GM19463 (cell line): ENCODE measurements around the gene NFYC.

Experiments used
- ATAC-seq: cut with Tn5 transposase; IDR thresholded peaks from one replicate; pipeline ENCODE4 v1.9.1; 2021; ENCODE audit warnings: mild to moderate bottlenecking, moderate library complexity; ENCODE audit not compliant: unreplicated experiment

NFYC gene

GRCh38 chr1:40777224-40777970 lies 85.9 kb downstream of the NFYC start:
- ATAC-seq, result no peak

GRCh38 chr1:40780678-40781607 lies 89.4 kb downstream of the NFYC start:
- ATAC-seq, result no peak

GRCh38 chr1:40781608-40781971 lies 90.1 kb downstream of the NFYC start:
- ATAC-seq, result no peak

GRCh38 chr1:40782371-40782956 lies 91.0 kb downstream of the NFYC start:
- ATAC-seq, result no peak

- ATAC-seq, result no peak
These were observed 91.7 kb downstream of the NFYC start, which contains the start of gene KCNQ4 for GRCh38 chr1:40783001-40783905. Gene KCNQ4, plus strand, starts transcription at chr1:40783787. Its CDS starts 307 bp downstream, at chr1:40784094.

GRCh38 chr1:40784141-40784770 lies 92.8 kb downstream of the NFYC start:
- no peak for ATAC-seq

- ATAC-seq, result no peak
These were observed 93.3 kb downstream of the NFYC start for GRCh38 chr1:40784771-40785151.

- no peak for ATAC-seq
These were observed 93.9 kb downstream of the NFYC start for GRCh38 chr1:40785446-40785845.

- no peak for ATAC-seq
These were observed 94.9 kb downstream of the NFYC start for GRCh38 chr1:40786171-40786994.

GRCh38 chr1:40786995-40787705 lies 95.6 kb downstream of the NFYC start:
- no peak for ATAC-seq

- ATAC-seq, result no peak
These were observed 96.4 kb downstream of the NFYC start for GRCh38 chr1:40787737-40788560.

- ATAC-seq, result no peak
These were observed 97.2 kb downstream of the NFYC start for GRCh38 chr1:40788561-40789341.

- ATAC-seq, result no peak
These were observed 97.8 kb downstream of the NFYC start for GRCh38 chr1:40789342-40789598.

GRCh38 chr1:40789661-40790430 lies 98.3 kb downstream of the NFYC start:
- no peak for ATAC-seq

- no peak for ATAC-seq
These were observed 100.5 kb downstream of the NFYC start for GRCh38 chr1:40792036-40792435.

- ATAC-seq, result no peak
These were observed 102.1 kb downstream of the NFYC start for GRCh38 chr1:40793617-40794016.

GRCh38 chr1:40794048-40794447 lies 102.5 kb downstream of the NFYC start:
- ATAC-seq, result no peak
